ENCODE results near the gene RANGAP1. TPM values are rescaled to one million over a fixed set of nuclear protein-coding genes. Genes with fewer than 3 reads are reported as not detected.

RANGAP1 gene
- total and polyA plus RNA-seq, 7 donors: 18.7 to 64.8 (median 30.7) TPM

- Histone ChIP-seq H3K27ac (no peak overlapping the region), H3K9me3 (no peaks in the 10 kb centered on the region), H3K27me3 (no peaks in the 10 kb centered on the region), H3K4me3 (no peak overlapping the region), H3K36me3 (peaks cover 44 to 89% (median 56%) of the 10 kb centered on the region in 4 donors), H3K4me1 (peaks cover 0 to 6% (median 0%) of the 10 kb centered on the region in 4 donors)
- 94 to 95% methylated on average over 14 of the region's 14 CpGs for WGBS, 2 donors
- TF ChIP-seq CTCF (IDR thresholded peaks at IDR 0.05) (no peak), POLR2AphosphoS5 (IDR thresholded peaks at IDR 0.05) (no peak), POLR2A (IDR thresholded peaks at IDR 0.05) (no peak), EP300 (IDR thresholded peaks at IDR 0.05) (no peak)
- intact Hi-C loops (cut with DNase I): no loop called here
- DNase-seq: no peak
Observed at GRCh38 chr22:41249442-41249841, 36.5 kb downstream of the RANGAP1 start.

GRCh38 chr22:41248758-41249157 is 37.2 kb downstream of the RANGAP1 start:
- 98% methylated on average over 10 of the region's 10 CpGs for WGBS, 2 donors
- DNase-seq: no peak
- intact Hi-C loops (cut with DNase I): no loop called here
- H3K36me3 ChIP-seq: peaks cover 44 to 82% (median 56%) of the 10 kb centered on the region in 4 donors
- H3K9me3 ChIP-seq: no peaks in the 10 kb centered on the region
- no peak overlapping the region for H3K4me3 ChIP-seq
- no peaks in the 10 kb centered on the region for H3K27me3 ChIP-seq
- TF ChIP-seq POLR2AphosphoS5 (IDR thresholded peaks at IDR 0.05): no peak
- TF ChIP-seq CTCF (IDR thresholded peaks at IDR 0.05): no peak
- TF ChIP-seq EP300 (IDR thresholded peaks at IDR 0.05): no peak
- no peak for TF ChIP-seq POLR2A (IDR thresholded peaks at IDR 0.05)
- H3K27ac ChIP-seq: no peak overlapping the region
- H3K4me1 ChIP-seq: peaks cover 0 to 7% (median 0%) of the 10 kb centered on the region in 4 donors

- H3K4me1 ChIP-seq: peaks cover 0 to 7% (median 0%) of the 10 kb centered on the region in 4 donors
- no peak for DNase-seq
- 95 to 96% methylated on average over 15 of the region's 15 CpGs for WGBS, 2 donors
- no peaks in the 10 kb centered on the region for H3K9me3 ChIP-seq
- TF ChIP-seq CTCF (IDR thresholded peaks at IDR 0.05) (no peak), EP300 (IDR thresholded peaks at IDR 0.05) (no peak)
- H3K27me3 ChIP-seq: no peaks in the 10 kb centered on the region
- H3K36me3 ChIP-seq: peaks cover 44 to 78% (median 53%) of the 10 kb centered on the region in 4 donors
- intact Hi-C loops (cut with DNase I): no loop called here
- H3K4me3 ChIP-seq: no peak overlapping the region
- H3K27ac ChIP-seq: no peak overlapping the region
Observed at GRCh38 chr22:41248314-41248713, 37.7 kb downstream of the RANGAP1 start.

- peaks cover 38 to 72% (median 47%) of the 10 kb centered on the region in 4 donors for H3K36me3 ChIP-seq
- H3K9me3 ChIP-seq: no peaks in the 10 kb centered on the region
- 88 to 96% methylated on average over 7 of the region's 7 CpGs for WGBS, 2 donors
- no peaks in the 10 kb centered on the region for H3K27me3 ChIP-seq
- peaks cover 0 to 7% (median 0%) of the 10 kb centered on the region in 4 donors for H3K4me1 ChIP-seq
- no peak overlapping the region for H3K27ac ChIP-seq
- no peak overlapping the region for H3K4me3 ChIP-seq
- no peak for TF ChIP-seq EP300 (IDR thresholded peaks at IDR 0.05)
- TF ChIP-seq POLR2AphosphoS5 (IDR thresholded peaks at IDR 0.05): no peak
- no peak for TF ChIP-seq CTCF (IDR thresholded peaks at IDR 0.05)
- no peak for TF ChIP-seq POLR2A (IDR thresholded peaks at IDR 0.05)
- DNase-seq: no peak
- intact Hi-C loops (cut with DNase I): no loop called here
Observed at GRCh38 chr22:41247703-41248102, 38.3 kb downstream of the RANGAP1 start.

- DNase-seq: no peak
- H3K4me1 ChIP-seq: peaks cover 0 to 7% (median 0%) of the 10 kb centered on the region in 4 donors
- peaks cover 29 to 55% (median 40%) of the 10 kb centered on the region in 4 donors for H3K36me3 ChIP-seq
- H3K27me3 ChIP-seq: no peaks in the 10 kb centered on the region
- no peaks in the 10 kb centered on the region for H3K9me3 ChIP-seq
- H3K4me3 ChIP-seq: no peak overlapping the region
- intact Hi-C loops (cut with DNase I): no loop called here
- TF ChIP-seq CTCF (IDR thresholded peaks at IDR 0.05) (no peak), POLR2A (IDR thresholded peaks at IDR 0.05) (no peak), EP300 (IDR thresholded peaks at IDR 0.05) (no peak), POLR2AphosphoS5 (IDR thresholded peaks at IDR 0.05) (no peak)
- 81 to 87% methylated on average over 21 of the region's 21 CpGs for WGBS, 2 donors
- H3K27ac ChIP-seq: no peak overlapping the region
Observed at GRCh38 chr22:41245917-41246499, 40.0 kb downstream of the RANGAP1 start.

Data from sigmoid colon (tissue), 7 donors.